HuH-7 (cell line): ENCODE results near the gene TRAPPC2L.

Source experiments
- DNase-seq: peaks from one replicate; pipeline ENCODE4 v3.0.0; 2011; ENCODE audit warnings: low spot score

Gene TRAPPC2L

GRCh38 chr16:88910284-88911135 lies 53.6 kb downstream of the TRAPPC2L start:
- DNase-seq, result no peak

- DNase-seq, result no peak
These were observed 54.4 kb downstream of the TRAPPC2L start for GRCh38 chr16:88911136-88911945.

GRCh38 chr16:88911946-88912310 lies 55.0 kb downstream of the TRAPPC2L start:
- no peak for DNase-seq
